Measurements from ENCODE around the gene CIAO1.

Gene CIAO1

GRCh38 chr2:96315400-96316071, 49.5 kb downstream of the CIAO1 start:
- DNase-seq (ENCODE audit: low spot score in 2 of 2), result no peak
- H3K4me1 ChIP-seq, result peaks cover 9% of the 10 kb centered on the region
- no peak overlapping the region for H3K4me3 ChIP-seq
- in situ Hi-C loops (cut with MboI; ENCODE audit: low sequenced_read_pairs), result no loop called here
- no peaks in the 10 kb centered on the region for H3K36me3 ChIP-seq (replicated peaks)
- no peaks in the 10 kb centered on the region for H3K9me3 ChIP-seq
- no peaks in the 10 kb centered on the region; the same call in 1 of the 2 replicates for H3K27me3 ChIP-seq (ENCODE audit: low read depth)

DNA sequence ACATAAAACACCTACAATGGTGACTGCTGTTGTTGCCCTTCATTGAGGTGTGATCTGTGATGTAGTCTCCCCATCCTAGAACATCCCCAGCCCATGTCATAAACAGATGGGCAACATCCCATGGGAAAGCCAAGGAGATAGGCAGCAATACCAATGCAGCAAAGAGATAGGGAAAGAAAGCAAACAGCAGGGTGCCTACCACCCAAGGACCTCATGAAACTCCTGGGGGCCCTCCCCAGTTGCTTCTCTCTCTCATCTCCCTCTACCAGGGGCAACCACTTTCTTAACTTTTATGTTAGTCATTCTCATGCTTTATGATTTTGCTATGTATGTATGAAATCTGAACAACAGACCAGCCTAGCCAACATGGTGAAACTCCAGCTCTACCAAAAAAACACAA, 51.0 kb downstream of the CIAO1 start:
- Histone ChIP-seq H3K27me3 (ENCODE audit: low read depth) (no peaks in the 10 kb centered on the region; the same call in 1 of the 2 replicates), H3K36me3 (replicated peaks) (no peaks in the 10 kb centered on the region), H3K4me1 (peaks cover 17% of the 10 kb centered on the region), H3K4me3 (no peak overlapping the region), H3K9me3 (no peaks in the 10 kb centered on the region)
- DNase-seq (ENCODE audit: low spot score in 2 of 2), result no peak
- in situ Hi-C loops (cut with MboI; ENCODE audit: low sequenced_read_pairs), result no loop called here

- H3K4me1 ChIP-seq, result peaks cover 14% of the 10 kb centered on the region
- no peak overlapping the region for H3K4me3 ChIP-seq
- no peak for DNase-seq (ENCODE audit: low spot score in 2 of 2)
- H3K36me3 ChIP-seq (replicated peaks), result no peaks in the 10 kb centered on the region
- peaks cover under 1% of the 10 kb centered on the region for H3K27me3 ChIP-seq (ENCODE audit: low read depth)
- H3K9me3 ChIP-seq, result no peaks in the 10 kb centered on the region
- in situ Hi-C loops (cut with MboI; ENCODE audit: low sequenced_read_pairs), result no loop called here
These were observed 51.6 kb downstream of the CIAO1 start for GRCh38 chr2:96317584-96317997.

- peaks cover 14% of the 10 kb centered on the region for H3K4me1 ChIP-seq
- no peak for DNase-seq (ENCODE audit: low spot score in 2 of 2)
- peaks cover 3% of the 10 kb centered on the region for H3K27me3 ChIP-seq (ENCODE audit: low read depth)
- H3K36me3 ChIP-seq (replicated peaks), result no peaks in the 10 kb centered on the region
- no peak overlapping the region for H3K4me3 ChIP-seq
- H3K9me3 ChIP-seq, result no peaks in the 10 kb centered on the region
- in situ Hi-C loops (cut with MboI; ENCODE audit: low sequenced_read_pairs), result no loop called here
These were observed 52.7 kb downstream of the CIAO1 start for GRCh38 chr2:96318723-96319122.

DNA sequence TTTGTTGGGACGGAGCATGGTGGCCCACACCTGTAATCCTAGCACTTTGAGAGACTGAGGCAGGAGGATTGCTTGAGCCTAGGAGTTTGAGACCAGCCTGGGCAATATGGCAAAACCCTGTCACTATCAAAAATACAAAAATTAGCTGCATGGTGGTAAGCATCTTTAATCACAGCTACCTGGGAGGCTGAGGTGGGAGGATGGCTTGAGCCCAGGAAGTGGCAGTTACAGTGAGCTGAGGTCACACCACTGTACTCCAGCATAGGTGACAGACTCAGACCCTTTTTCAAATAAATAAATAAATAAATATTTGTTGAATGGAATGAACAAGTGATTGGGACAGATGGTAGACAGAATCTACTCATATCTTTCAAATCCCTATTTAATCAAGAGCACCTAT, 53.4 kb downstream of the CIAO1 start:
- in situ Hi-C loops (cut with MboI; ENCODE audit: low sequenced_read_pairs), result no loop called here
- H3K9me3 ChIP-seq, result no peaks in the 10 kb centered on the region
- H3K4me3 ChIP-seq, result no peak overlapping the region
- H3K27me3 ChIP-seq (ENCODE audit: low read depth), result peaks cover 3% of the 10 kb centered on the region
- H3K36me3 ChIP-seq (replicated peaks), result no peaks in the 10 kb centered on the region
- peaks cover 14% of the 10 kb centered on the region for H3K4me1 ChIP-seq
- no peak for DNase-seq (ENCODE audit: low spot score in 2 of 2)

- in situ Hi-C loops (cut with MboI; ENCODE audit: low sequenced_read_pairs), result no loop called here
- DNase-seq (ENCODE audit: low spot score in 2 of 2), result no peak
- no peaks in the 10 kb centered on the region for H3K9me3 ChIP-seq
- no peaks in the 10 kb centered on the region for H3K36me3 ChIP-seq (replicated peaks)
- H3K27me3 ChIP-seq (ENCODE audit: low read depth), result peaks cover 3% of the 10 kb centered on the region
- H3K4me1 ChIP-seq, result peaks cover 18% of the 10 kb centered on the region
- peak overlapping the region; percentile 41 for H3K4me3 ChIP-seq
These were observed 54.3 kb downstream of the CIAO1 start for GRCh38 chr2:96320326-96320725.

DNA sequence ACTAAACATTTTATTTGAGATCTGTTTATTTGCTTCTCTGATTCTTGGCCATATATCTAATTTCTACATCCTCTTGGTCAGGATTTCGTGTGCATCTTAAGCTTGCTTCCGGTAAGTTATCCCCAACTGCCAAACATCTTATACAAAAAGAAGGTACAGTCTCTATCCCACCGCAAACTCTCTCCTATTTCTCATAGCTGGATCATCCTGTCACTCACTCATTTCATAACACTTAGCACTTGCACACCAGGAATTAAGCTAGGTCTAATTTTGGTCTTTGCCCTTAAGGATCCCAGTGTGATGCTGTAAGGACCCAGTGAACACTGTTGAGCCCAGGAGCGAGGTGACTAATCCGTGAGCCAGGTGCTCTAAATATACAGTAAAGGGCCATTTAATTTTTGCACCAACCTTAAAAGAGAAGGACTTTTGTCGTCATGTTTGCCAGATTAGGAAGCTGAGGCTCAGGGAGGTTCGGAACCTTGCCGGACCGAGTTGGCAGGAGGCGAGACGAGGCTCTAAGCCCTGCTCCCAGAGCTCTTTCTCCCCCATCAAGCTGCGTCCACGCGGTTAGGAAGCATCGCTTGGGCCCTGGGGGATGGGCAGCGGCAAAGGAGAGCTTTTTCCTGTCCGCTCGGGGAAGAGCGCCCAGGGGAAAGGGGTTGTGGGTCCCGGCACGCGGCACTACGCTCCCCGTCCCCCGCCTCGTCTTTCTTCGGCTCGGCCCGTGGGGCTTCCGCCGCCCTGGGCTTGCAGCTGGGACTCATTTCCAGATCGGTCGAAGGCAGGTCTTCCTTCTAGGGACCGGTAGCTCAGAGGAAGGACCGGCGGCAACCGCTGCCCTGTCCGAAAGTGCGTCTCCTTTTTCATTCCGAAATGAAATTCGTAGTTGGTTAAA, 55.0 kb downstream of the CIAO1 start:
- Histone ChIP-seq H3K9me3 (no peaks in the 10 kb centered on the region), H3K4me3 (peak overlapping the region; percentile 41), H3K36me3 (replicated peaks) (no peaks in the 10 kb centered on the region), H3K4me1 (peaks cover 25% of the 10 kb centered on the region), H3K27me3 (ENCODE audit: low read depth) (peaks cover 3% of the 10 kb centered on the region)
- in situ Hi-C loops (cut with MboI; ENCODE audit: low sequenced_read_pairs), result no loop called here
- peak in 1 of 2 experiments; percentile 71 for DNase-seq (ENCODE audit: low spot score in 2 of 2)
